ACC112 (cell line): ENCODE measurements around the gene DTYMK.
A peak's percentile ranks its signal among the peaks of the same experiment; 100 is the strongest.
"Not testable (repeated sequence)": the region's sequence is repeated elsewhere in the genome, so short reads cannot be mapped to it uniquely, and the experiment has no call there.

Experiments used
- H2AFZ ChIP-seq: fragments of 200-600 bp; sonication (generic); one replicate; pipeline ENCODE4 v1.6.0; 2017; ENCODE audit warnings: antibody characterized with exemption, low read length; ENCODE audit not compliant: unreplicated experiment
- H3K27ac ChIP-seq: fragments of 200-600 bp; sonication (generic); 2 replicates; pipeline ENCODE4 v1.5.1; 2014; ENCODE audit warnings: low read depth, mild to moderate bottlenecking, antibody characterized with exemption, low read length, moderate library complexity
- H3K27me3 ChIP-seq: fragments of 200-600 bp; sonication (generic); 2 replicates; pipeline ENCODE4 v1.6.1; 2014; ENCODE audit warnings: mild to moderate bottlenecking, antibody characterized with exemption, low read length, moderate library complexity, mixed read lengths; ENCODE audit not compliant: insufficient read depth
- H3K36me3 ChIP-seq: fragments of 200-600 bp; sonication (generic); 2 replicates; pipeline ENCODE4 v1.6.1; 2016; ENCODE audit warnings: mild to moderate bottlenecking, antibody characterized with exemption, low read length, moderate library complexity, mixed read lengths; ENCODE audit not compliant: insufficient read depth
- H3K4me1 ChIP-seq: fragments of 200-600 bp; sonication (generic); one replicate; pipeline ENCODE4 v1.6.1; 2016; ENCODE audit warnings: low read length, mixed read lengths; ENCODE audit not compliant: insufficient read depth, unreplicated experiment, control insufficient read depth
- H3K4me3 ChIP-seq: fragments of 200-600 bp; sonication (generic); 2 replicates; pipeline ENCODE4 v1.5.1; 2014; ENCODE audit warnings: mild to moderate bottlenecking, low read depth, low read length
- H3K79me2 ChIP-seq: fragments of 200-600 bp; sonication (generic); one replicate; pipeline ENCODE4 v1.6.0; 2016; ENCODE audit warnings: low read length; ENCODE audit not compliant: control insufficient read depth, unreplicated experiment, insufficient read depth

The DTYMK gene

GRCh38 chr2:241686650-241687425, at the start of gene DTYMK:
Gene DTYMK (minus strand): TSS chr2:241686815. CDS start chr2:241686783, 32 bp downstream.
- Histone ChIP-seq H3K4me3 (peak within 1 kb of the TSS; percentile 100), H3K36me3 (peaks cover 10% of the 10 kb centered on the region; the same call in 1 of the 2 replicates), H3K27me3 (no peaks in the 10 kb centered on the region), H3K27ac (peak within 1 kb of the TSS; percentile 82), H3K4me1 (peaks cover 19% of the 10 kb centered on the region), H3K79me2 (peaks cover 57% of the 10 kb centered on the region), H2AFZ (peak within 1 kb of the TSS; percentile 64)

- Histone ChIP-seq H3K4me1 (peaks cover 12% of the 10 kb centered on the region), H3K4me3 (no peak overlapping the region; the same call in 1 of the 2 replicates), H3K36me3 (no peaks in the 10 kb centered on the region), H3K27ac (no peak overlapping the region), H3K27me3 (no peaks in the 10 kb centered on the region), H2AFZ (no peak overlapping the region), H3K79me2 (peaks cover 2% of the 10 kb centered on the region)
Measured at GRCh38 chr2:241736111-241736510, 49.5 kb upstream of the DTYMK start.

DNA sequence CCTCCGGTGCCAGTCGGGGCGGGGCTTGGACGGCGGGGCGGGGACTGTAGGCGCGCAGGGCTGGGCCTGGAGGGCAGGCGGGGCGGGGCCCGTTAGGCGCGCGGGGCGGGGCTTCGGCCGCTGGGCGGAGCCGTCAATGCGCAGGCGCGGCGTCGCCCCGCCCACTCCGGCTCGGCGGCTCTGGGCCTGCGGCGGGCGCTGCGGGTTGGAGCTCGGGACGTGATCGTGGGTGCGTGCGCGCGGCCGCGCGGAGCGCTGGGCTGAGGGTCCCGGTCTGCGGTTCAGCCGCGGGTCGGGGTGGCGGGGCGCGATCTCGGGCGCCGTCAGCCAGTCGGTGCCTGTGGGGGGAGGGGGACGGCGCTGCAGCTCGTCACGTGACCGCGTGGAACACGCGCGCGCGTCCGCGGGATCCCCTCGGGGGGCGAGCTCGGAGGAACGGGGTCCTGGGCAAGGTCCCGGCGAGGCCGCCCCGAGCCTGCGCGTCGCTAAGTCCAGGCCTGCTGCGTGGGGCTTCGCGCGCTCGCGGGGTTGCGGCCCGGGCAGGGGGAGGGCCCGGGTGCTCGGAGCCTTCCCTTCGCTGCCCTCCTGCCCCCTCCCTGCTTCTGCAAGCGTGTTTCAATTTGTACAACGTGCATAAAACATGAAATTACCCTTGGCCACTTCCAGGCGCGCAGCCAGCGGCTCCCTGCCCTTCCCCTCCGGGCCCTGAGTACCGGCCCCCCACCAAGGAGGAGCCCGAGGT, 48.0 kb upstream of the DTYMK start, which contains the start of gene D2HGDH:
Gene D2HGDH, plus strand, starts transcription at position 164 of the 742 bp plus-strand sequence. CDS start 595 bp downstream, outside the sequence.
- H3K36me3 ChIP-seq = no peaks in the 10 kb centered on the region
- H3K79me2 ChIP-seq = no peaks in the 10 kb centered on the region
- peak within 1 kb of the TSS; percentile 48 for H3K27ac ChIP-seq
- H3K27me3 ChIP-seq = no peaks in the 10 kb centered on the region
- H2AFZ ChIP-seq = peak within 1 kb of the TSS; percentile 83
- peak within 1 kb of the TSS; percentile 99 for H3K4me3 ChIP-seq
- peaks cover 9% of the 10 kb centered on the region for H3K4me1 ChIP-seq

DNA sequence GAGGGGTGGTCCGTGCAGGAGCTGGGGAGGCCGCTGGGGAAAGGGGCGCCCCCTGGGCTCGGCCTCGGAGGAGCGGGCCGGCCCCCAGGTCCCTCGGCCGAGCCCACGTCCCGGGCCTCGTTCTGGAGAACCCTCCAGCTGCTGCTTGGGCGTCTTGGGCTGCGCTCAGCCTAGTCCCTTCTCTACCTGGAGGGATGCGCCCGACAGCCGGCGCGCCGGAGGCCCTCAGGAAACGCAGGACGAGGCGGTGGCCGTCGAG, 47.5 kb upstream of the DTYMK start:
- Histone ChIP-seq H2AFZ (peak overlapping the region; percentile 83), H3K4me3 (peak overlapping the region; percentile 99), H3K79me2 (no peaks in the 10 kb centered on the region), H3K4me1 (peaks cover 5% of the 10 kb centered on the region), H3K36me3 (no peaks in the 10 kb centered on the region), H3K27ac (no peak overlapping the region), H3K27me3 (no peaks in the 10 kb centered on the region)

DNA sequence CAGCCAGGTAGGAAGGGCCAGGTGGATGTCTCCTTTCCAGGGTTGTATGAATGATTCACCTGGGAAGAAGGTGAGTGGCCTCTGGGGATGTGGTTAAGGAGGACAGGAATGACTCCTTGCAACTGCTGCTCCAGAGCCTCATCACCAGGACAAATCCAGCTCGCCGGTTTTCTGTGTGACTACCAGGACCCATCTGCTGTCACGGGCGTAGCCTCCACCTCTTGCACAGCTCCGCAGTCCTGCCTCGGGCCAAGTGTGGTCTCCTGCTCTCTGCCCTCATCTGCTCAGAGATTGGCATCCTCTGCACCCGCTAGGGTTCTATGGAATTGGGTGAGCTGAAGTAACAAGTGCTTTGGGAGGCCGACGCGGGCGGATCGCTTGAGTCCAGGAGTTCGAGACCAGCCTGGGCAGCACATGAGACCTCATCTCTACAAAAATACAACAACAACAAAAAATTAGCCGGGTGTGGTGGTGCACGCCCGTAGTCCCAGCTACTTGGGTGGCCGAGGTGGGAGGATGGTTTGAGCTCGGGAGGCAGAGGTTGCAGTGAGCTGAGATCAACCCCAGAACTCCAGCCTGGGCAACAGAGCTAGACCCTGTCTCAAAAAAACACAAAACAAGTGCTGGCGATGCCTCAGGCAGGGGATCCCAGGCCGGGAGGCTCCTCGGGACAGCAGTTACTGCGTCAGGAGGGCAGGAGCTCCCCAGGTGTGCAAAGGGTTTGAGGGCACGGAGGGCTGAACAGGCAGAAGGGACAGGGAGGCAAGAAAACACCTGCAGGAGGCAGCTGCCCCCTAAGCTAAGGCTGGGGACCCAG, 47.0 kb upstream of the DTYMK start:
- H3K79me2 ChIP-seq = no peaks in the 10 kb centered on the region
- H3K4me1 ChIP-seq = peaks cover 5% of the 10 kb centered on the region
- peak overlapping the region; percentile 83 for H2AFZ ChIP-seq
- H3K27ac ChIP-seq = no peak overlapping the region
- H3K27me3 ChIP-seq = no peaks in the 10 kb centered on the region
- no peaks in the 10 kb centered on the region for H3K36me3 ChIP-seq
- H3K4me3 ChIP-seq = peak overlapping the region; percentile 99

- H3K27ac ChIP-seq, H3K4me3 ChIP-seq, H3K36me3 ChIP-seq, H3K4me1 ChIP-seq, H3K27me3 ChIP-seq, H2AFZ ChIP-seq, H3K79me2 ChIP-seq: not testable (repeated sequence)
Measured at GRCh38 chr2:241732513-241733186, 46.0 kb upstream of the DTYMK start.

- Histone ChIP-seq H3K4me1 (peaks cover 3% of the 10 kb centered on the region), H3K27me3 (no peaks in the 10 kb centered on the region), H2AFZ (no peak overlapping the region), H3K4me3 (no peak overlapping the region), H3K36me3 (no peaks in the 10 kb centered on the region), H3K79me2 (no peaks in the 10 kb centered on the region), H3K27ac (no peak overlapping the region)
Measured at GRCh38 chr2:241730671-241731293, 44.2 kb upstream of the DTYMK start.

GRCh38 chr2:241729868-241730267, 43.3 kb upstream of the DTYMK start:
- Histone ChIP-seq H3K79me2 (no peaks in the 10 kb centered on the region), H3K27me3 (no peaks in the 10 kb centered on the region), H3K4me1 (no peaks in the 10 kb centered on the region), H2AFZ (no peak overlapping the region), H3K36me3 (no peaks in the 10 kb centered on the region), H3K4me3 (no peak overlapping the region), H3K27ac (no peak overlapping the region)

GRCh38 chr2:241728627-241729026, 42.0 kb upstream of the DTYMK start:
- Histone ChIP-seq H3K4me3 (no peak overlapping the region), H3K4me1 (no peaks in the 10 kb centered on the region), H3K36me3 (peaks cover 5% of the 10 kb centered on the region; the same call in 1 of the 2 replicates), H2AFZ (no peak overlapping the region), H3K27me3 (no peaks in the 10 kb centered on the region), H3K79me2 (no peaks in the 10 kb centered on the region), H3K27ac (no peak overlapping the region)

DNA sequence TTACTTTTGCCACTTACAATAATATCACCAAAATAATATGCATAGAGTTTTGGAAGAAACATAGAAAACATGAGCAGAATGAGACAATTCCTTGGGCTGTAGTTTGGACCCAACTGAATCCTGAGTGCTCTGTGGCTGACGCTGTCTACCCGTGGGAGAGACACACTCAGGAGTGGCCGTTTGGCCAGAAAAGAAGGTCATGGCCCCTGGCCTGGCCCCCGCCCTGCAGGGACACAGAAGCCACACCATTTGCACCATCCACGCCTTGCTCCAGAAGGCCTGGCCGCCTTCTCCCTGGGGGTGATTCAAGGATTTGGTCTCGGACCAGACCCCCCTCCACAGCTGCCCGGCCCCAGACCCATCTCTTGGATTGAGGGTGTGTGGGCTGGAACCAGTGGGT, 41.4 kb upstream of the DTYMK start:
- Histone ChIP-seq H3K27me3 (no peaks in the 10 kb centered on the region), H2AFZ (no peak overlapping the region), H3K4me1 (no peaks in the 10 kb centered on the region), H3K36me3 (peaks cover 11% of the 10 kb centered on the region), H3K4me3 (no peak overlapping the region), H3K79me2 (no peaks in the 10 kb centered on the region), H3K27ac (no peak overlapping the region)
